GM18858 (cell line): Measurements from ENCODE around the gene MAVS.
"Not testable (repeated sequence)": the region's sequence is repeated elsewhere in the genome, so short reads cannot be mapped to it uniquely, and the experiment has no call there.

ENCODE experiments used
- ATAC-seq: cut with Tn5 transposase; IDR thresholded peaks from one replicate; pipeline ENCODE4 v1.9.1; 2021; ENCODE audit not compliant: unreplicated experiment

The MAVS gene

DNA sequence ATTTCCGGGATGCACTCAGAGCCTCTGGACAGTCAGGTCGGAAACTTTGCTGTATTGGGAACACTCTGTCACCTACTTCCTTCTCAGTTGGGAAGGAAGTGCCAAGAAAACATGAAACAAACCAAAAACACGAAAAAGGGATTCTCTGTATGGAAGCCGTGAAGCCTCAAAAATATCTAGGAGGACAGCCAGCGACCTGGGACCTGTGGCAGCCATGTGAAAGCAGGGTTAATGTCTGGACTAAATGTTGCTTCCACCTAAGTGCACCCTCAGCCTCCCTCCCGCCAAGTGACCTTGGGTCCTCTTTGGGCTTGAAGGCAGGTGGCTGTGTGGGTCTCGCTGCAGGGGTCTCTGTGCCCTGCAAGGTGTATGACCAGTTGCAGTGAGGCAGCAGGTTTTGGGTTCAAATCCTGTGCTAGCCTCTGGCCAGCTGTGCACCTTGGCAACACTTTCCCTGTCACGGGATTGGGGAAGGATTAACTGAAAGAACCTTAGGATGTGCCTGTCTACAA is 851 bp downstream of the MAVS start:
- no peak for ATAC-seq

DNA sequence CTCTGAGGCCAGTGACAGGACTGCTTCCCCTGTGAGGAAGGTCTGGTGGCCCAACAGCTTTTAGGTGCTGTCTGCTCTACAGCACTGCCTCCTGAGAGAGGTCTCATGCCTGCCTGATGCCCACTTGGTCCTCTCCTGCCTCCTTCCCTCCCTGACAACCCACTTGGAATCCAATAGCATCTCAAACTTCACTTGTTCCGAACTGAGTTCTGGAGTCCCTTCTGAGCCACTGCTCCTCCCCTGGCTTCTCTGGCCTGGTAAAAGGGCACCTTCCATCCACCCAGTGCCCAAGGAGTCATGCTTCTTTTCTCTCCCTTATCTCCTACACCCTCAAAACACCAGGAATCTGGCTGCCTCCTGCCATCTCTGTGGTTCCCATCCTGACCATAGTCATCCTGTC is 1.9 kb downstream of the MAVS start:
- ATAC-seq, result no peak

DNA sequence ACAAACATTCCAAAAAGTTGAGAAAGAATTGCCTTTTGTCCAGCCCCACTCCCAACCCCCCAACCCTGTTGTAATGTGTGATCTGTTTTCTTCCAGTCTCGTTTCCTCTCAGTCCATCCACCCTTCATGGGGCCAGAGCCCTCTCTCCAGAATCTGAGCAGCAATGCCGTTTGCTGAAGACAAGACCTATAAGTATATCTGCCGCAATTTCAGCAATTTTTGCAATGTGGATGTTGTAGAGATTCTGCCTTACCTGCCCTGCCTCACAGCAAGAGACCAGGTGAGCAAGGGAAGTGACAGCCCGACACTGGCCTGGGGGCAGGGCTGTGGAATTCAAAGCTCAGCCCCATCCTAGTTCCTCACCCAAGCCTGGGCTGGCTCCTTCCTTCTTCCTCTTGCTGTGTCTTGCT is 7.8 kb downstream of the MAVS start:
- no peak for ATAC-seq

DNA sequence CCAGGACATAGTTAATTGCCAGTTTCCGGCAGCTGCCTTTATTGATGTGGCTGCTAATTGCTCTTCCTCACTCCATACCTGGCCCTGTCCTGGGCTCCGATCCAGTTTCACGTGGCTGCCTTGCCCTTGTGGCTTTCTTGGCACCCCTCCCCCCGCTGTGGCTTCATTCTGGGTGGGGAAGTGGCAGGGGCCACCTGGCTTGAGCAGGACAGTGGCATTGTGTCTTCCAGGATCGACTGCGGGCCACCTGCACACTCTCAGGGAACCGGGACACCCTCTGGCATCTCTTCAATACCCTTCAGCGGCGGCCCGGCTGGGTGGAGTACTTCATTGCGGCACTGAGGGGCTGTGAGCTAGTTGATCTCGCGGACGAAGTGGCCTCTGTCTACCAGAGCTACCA is 10.8 kb downstream of the MAVS start:
- ATAC-seq, result no peak

DNA sequence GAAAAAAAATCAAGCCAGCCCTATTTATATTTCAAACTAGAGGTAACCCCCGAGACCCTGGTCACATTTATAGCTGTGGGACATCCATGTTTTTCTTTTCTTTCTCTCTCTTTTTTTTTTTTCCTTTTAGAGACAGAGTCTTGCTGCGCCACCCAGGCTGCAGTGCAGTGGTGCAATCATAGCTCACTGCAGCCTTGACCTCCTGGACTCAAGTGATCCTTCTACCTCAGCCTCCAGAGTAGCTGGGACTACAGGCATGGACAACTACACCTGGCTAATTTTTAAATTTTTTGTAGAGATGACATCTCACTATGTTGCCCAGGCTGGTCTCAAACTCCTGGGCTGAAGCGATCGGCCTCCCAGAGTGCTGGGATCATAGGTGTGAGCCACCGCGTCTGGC is 12.1 kb downstream of the MAVS start:
- no peak for ATAC-seq

DNA sequence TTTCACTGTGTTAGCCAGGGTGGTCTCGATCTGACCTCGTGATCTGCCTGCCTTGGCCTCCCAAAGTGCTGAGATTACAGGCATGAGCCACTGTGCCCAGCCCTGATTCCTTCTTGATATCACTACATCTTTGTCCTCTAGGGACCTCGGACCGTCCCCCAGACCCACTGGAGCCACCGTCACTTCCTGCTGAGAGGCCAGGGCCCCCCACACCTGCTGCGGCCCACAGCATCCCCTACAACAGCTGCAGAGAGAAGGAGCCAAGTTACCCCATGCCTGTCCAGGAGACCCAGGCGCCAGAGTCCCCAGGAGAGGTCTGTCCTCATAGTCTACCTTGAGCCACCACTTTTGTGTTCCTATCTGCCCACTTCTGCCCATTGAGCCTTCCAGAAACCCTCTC is 14.6 kb downstream of the MAVS start:
- ATAC-seq, result no peak

DNA sequence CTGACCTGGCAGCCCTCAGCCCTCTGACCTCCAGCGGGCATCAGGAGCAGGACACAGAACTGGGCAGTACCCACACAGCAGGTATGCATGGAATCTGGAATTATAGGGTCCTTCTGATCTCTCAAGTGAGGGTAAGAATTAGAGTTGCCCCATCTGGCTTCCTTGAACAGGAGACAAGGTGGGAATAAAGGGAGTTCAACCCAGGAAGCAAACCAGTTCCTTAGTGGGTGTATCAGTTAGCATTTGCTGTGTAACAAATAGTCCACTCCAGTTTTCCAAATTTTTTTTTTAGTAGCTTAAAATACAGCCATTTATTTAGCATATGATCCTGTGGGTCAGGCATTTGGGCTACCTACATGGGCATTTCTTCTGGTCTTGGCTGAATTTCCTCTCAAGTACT is 15.7 kb downstream of the MAVS start:
- ATAC-seq, result no peak

DNA sequence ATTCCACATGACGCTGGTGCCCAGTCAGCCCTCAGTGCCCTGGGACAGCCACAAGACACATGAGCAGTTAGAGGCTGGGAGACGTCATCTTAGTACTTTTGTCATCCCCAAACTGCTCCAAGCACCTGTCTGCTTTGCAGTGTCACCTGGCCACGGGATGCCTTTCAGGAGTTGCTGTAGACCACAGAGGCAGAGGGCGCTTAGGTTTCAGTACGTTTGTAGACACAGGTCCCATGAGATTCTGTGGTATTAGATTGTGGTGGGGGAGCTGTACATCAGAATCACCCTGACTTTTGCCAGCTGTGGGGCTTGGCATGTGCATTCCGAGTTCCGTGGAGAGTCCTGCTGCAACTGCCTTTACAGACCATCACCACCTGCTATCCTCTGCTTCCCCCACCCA is 16.7 kb downstream of the MAVS start:
- ATAC-seq, result no peak

DNA sequence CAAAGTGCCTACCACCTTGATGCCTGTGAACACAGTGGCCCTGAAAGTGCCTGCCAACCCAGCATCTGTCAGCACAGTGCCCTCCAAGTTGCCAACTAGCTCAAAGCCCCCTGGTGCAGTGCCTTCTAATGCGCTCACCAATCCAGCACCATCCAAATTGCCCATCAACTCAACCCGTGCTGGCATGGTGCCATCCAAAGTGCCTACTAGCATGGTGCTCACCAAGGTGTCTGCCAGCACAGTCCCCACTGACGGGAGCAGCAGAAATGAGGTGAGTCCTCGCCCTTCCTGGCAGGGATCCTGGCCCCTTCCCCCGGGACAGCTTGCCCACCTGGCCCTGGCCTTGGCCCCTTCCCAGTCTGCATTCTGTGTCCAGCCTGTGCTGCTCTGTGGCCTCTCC is 17.9 kb downstream of the MAVS start:
- no peak for ATAC-seq

DNA sequence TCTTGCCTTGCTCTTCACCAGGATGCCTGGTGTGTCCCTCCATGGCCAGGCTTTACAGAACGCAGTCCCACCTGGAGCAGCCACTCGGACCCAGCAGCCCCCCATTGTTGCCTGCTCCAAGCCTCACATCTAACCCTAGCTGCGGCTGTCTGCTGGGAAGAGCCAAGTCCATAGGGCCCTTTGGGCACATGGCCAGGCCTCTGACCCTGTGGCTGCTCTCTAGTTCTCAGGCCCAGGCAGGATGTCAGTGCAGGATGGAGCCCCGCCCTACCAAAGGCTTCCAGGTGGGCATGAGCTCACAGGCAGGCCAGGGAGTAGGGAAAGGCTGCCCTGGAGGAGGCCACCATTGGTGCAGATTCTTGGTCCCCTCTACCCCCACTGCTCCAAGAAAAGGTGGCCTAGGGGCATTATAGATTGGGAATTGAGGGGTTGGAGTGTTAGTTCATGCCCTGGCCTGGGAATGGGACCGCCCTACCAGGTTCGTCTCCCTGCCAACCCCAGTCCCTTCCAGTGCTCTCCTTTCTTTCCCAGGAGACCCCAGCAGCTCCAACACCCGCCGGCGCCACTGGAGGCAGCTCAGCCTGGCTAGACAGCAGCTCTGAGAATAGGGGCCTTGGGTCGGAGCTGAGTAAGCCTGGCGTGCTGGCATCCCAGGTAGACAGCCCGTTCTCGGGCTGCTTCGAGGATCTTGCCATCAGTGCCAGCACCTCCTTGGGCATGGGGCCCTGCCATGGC is 18.7 kb downstream of the MAVS start:
- no peak for ATAC-seq

DNA sequence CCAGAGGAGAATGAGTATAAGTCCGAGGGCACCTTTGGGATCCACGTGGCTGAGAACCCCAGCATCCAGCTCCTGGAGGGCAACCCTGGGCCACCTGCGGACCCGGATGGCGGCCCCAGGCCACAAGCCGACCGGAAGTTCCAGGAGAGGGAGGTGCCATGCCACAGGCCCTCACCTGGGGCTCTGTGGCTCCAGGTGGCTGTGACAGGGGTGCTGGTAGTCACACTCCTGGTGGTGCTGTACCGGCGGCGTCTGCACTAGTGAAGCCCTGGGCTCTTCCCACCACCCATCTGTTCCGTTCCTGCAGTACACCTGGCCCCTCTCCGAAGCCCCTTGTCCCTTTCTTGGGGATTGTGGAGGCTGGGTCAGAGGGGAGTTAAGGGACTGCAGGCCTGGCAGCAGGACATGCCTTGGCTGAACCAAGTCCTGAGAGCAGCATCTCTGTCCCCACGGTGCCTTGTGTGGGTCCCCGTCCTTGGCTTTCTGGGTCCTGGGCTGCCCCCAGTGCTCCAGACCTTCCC is 19.3 kb downstream of the MAVS start:
- no peak for ATAC-seq

DNA sequence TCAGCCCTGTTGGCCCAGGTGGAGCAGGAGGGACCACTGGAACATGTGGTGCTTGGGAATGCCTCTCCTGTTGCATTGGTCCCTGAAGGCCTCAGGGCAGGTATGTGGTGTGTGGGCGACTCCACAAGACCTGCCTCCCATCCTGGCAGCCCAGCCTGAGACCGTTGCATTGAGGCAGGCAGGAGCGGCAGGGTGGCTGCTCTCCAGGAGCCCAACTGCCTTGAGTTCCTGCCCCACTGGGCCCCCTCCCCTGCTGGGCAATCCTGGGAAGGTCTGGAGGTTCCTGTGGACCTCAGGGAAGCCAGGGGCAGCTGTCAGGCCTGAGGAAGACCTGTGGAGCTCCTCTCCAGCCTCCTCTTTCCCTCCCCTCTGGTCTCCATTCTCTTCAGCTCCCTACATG is 19.8 kb downstream of the MAVS start:
- no peak for ATAC-seq

DNA sequence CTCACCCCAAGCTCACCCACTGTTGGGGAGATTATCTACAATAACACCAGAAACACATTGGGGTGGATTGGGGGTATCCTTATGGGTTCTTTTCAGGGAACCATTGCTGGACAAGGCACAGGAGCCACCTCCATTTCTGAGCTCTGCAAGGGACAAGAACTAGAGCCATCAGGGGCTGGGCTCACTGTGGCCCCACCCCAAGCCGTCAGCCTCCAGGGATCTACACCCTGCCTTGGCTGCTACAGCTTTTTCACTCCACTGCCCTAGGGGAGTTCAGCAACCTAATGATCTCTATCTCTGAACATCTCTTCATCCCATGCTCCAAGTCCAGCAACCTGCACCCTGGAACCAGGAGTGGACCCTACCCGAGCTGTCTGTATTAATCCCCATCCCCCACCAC is 21.2 kb downstream of the MAVS start:
- ATAC-seq, result no peak

DNA sequence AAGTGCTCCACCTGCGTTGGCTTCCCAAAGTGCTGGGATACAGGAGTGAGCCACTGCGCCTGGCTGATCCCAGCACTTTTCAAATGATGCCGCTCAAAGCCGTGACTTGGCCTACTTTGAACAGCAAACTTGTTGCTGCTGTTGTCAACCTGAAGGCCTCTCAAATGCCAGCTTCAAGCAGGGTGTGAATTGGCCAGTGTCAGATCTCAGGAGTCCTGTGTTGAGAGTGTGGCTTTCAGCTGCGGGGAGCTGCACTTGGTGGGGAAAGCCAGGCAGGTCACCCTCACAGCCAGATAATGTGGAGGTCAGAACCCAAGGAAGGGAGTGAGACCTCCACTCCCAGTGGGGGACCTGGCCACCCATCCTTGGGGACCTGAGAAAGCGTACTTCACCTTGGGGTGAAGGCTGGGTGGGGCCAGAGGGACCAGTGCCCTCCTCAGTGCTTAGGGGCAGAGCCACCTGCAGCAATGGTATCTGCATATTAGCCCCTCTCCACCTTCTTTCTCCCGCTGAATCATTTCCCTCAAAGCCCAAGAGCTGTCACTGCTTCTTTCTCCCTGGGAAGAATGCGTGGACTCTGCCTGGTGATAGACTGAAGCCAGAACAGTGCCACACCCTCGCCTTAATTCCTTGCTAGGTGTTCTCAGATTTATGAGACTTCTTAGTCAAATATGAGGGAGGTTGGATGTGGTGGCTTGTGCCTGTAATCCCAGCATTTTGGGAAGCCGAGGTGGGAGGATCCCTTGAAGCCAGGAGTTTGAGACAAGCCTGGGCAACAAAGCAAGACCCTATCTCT is 23.4 kb downstream of the MAVS start:
- ATAC-seq, result no peak

DNA sequence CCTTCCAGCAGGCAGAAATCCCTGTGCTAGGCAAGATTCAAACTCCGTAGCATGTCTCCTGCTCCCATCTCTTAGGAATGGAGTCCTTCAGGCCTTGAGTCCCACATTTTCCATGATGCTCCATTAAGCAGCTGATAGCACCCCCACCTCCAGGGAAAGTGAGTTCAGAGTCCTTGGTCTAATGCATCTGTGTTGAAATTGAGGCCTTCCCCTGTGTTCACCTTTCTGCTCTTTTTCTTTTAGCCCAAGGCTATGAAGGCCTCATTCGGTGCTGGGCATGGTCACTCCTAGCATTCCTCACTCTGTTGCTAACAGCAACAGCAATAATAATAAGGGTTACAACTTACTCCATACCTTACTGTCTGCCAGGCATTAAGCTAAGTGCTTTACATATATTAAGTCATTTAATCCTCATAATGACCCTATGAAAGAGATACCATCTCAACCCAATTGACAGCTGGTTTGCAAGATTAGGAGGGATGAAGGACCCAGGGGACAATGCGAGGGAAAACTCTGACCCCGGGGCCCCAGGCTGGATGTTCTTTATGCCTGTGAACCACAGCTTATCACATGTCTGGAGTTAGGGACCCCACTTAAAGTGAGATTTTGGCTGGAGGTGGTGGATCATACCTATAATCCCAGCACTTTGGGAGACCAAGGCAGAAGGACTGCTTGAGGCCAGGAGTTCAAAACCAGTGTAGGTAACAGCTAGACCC is 25.1 kb downstream of the MAVS start:
- ATAC-seq, result no peak

DNA sequence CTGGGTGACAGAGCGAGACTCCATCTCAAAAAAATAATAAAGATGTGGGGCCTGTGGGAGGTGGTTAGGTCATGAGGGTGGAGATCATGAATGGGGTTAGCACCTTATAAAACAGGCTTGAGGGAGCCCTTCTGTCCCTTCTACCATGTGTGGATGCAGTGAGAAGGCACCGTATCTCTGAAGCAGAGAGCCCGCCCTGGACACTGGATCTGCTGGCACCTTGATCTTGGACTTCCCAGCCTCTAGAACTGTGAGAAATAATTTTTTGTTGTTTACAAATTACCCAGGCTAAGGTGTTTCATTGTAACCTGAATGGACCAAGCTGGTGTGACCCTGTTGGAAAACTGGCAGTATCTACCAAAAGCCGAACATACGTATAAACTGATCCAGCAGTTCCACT is 26.9 kb downstream of the MAVS start:
- ATAC-seq, result no peak

DNA sequence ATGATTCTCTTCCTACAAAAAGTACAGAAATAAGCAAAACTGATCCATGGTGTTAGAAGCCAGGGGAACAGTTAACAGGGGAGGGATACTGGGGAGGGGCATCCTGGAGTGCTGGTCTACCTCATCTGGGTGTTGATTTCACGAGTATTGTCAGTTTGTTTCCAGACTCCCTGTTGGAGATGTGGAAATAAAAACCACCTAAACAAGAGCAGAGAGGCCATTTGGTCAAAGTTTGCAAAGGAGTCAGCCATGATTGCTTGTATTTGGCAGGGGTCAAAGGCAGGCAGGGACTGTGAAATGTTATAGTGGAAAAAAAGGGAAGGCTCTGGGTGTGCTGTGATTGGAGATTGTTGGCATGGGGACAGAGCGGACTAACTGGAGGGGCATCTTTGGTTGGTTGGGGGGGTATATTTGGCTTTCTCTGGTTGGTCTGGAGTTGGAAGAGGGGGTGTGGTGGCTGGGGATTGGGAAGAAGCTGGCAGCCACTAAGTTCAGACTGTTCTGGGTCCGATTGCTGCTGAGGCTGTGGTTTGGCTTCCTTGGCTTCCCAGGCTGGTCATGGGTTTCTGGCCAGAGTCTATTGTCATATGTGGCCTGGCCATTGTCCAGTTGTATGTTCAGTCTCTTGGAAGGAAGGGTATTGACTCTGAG is 27.7 kb downstream of the MAVS start:
- ATAC-seq, result no peak

DNA sequence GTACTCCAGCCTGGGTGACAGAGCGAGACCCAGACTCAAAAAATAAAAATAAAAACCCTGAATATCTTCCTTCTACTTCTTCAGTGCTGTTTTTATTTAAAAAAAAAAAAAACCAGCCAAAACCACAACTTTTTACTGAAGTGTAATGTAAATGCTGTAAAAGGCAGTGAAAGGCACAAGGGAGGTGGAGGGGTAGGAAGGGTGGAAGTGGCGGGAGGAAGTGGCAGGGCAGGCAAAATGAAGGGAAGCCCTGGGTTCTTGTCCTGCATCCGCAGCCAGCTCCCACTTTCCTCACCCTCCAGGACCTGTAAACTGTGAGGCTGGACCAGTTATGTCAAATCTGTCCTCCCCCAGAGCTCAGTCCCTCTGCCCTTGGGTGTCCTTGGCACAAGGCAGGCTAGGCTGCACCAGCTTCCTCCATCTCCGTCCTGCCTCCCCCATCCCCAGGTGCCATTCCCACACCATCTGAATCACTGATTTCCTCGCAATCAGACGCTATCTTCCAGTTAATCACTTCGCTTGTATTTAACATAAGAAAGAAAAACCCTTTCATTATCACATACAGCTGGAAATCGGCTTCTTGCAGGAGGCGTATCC is 28.8 kb downstream of the MAVS start:
- ATAC-seq, result no peak

DNA sequence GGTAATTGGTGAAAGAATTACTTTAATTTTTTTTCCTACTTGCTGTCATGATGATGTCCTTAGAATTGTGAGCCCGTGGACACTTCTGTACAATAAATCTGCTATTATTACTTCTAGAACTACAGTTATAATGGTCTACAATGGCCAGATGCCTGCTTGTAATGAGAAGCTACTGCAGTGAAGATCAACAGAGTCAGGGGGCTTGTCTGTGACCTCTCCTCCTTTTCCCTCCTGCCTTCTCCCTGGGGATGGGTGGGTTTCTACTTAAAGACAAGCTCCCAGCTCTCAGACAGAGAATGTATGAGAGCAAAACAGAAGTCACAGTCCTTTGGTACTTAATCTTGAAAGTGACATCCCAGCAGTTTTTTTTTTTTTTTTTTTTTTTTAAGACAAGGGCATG is 29.4 kb downstream of the MAVS start:
- no peak for ATAC-seq

DNA sequence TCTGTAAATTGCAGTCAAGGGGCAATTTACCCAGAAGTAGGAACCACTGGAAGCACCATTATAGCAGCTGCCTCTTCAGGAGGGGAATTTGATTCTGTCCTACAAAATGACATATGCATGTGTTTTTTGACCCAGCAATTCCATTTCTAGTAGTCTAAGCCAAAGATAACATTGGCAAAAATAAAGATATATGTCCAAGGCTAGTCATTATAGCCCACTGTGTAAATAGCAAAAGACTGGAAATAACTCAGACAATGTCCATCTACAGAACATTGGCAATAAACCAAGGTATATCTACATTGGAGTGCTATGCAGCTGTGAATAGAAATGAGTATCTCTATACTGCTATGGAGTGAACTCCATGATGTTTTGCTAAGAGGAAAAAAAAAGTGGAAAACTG is 30.0 kb downstream of the MAVS start:
- ATAC-seq, result no peak

DNA sequence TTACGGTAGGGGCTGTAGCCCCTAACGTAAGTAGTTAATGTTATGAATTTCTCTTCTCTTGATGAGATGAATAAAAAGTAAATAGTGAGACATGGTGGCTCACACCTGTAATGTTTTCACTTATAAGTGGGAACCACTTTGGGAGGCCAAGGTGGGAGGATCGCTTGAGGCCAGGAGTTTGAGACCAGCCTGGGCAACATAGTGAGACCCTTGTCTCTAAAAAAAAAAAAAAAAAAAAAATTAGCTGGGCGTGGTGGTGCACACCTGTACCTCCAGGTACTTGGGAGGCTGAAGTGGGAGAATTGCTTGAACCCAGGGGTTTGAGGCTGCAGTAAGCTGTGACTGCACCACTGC is 32.3 kb downstream of the MAVS start:
- ATAC-seq, result not testable (repeated sequence)
